HEK293 (cell line): Measurements from ENCODE around the gene DYNLT2.
A peak's percentile ranks its signal among the peaks of the same experiment; 100 is the strongest.

Experiments used
- HOXA7 ChIP-seq: sonication (generic); formaldehyde crosslinking; IDR thresholded peaks from 2 replicates; pipeline ENCODE4 v1.8.1; 2022; ENCODE audit warnings: missing genetic modification reagents, borderline replicate concordance
- MYNN ChIP-seq: fragments of 450-650 bp; formaldehyde crosslinking; IDR thresholded peaks from 2 replicates; pipeline ENCODE4 v1.5.1; 2016; ENCODE audit warnings: missing biosample characterization, missing genetic modification characterization, borderline replicate concordance
- REPIN1 ChIP-seq: fragments of 450-650 bp; formaldehyde crosslinking; IDR thresholded peaks from 2 replicates; pipeline ENCODE4 v1.5.1; 2017; ENCODE audit warnings: missing biosample characterization, missing genetic modification characterization, low read depth
- SCRT2 ChIP-seq: fragments of 450-650 bp; formaldehyde crosslinking; IDR thresholded peaks from 2 replicates; pipeline ENCODE4 v1.5.1; 2016; ENCODE audit warnings: missing biosample characterization, missing genetic modification characterization
- SP2 ChIP-seq: fragments of 450-650 bp; formaldehyde crosslinking; IDR thresholded peaks from 2 replicates; pipeline ENCODE4 v1.5.1; 2016; ENCODE audit warnings: missing biosample characterization, missing genetic modification characterization
- TCF7L2 ChIP-seq: IDR thresholded peaks from 2 replicates; pipeline ENCODE4 v1.6.1; 2011; ENCODE audit warnings: low read depth, mild to moderate bottlenecking, inconsistent platforms, low read length, moderate library complexity, borderline replicate concordance
- WT1 ChIP-seq: fragments of 450-650 bp; formaldehyde crosslinking; IDR thresholded peaks from 2 replicates; pipeline ENCODE4 v1.5.1; 2016; ENCODE audit warnings: missing biosample characterization, missing genetic modification characterization
- YY1 ChIP-seq: fragments of 450-650 bp; formaldehyde crosslinking; IDR thresholded peaks from 2 replicates; pipeline ENCODE4 v1.5.1; 2018; ENCODE audit warnings: missing biosample characterization, missing genetic modification characterization
- ZBTB7A ChIP-seq: fragments of 450-650 bp; formaldehyde crosslinking; IDR thresholded peaks from 2 replicates; pipeline ENCODE4 v1.5.1; 2016; ENCODE audit warnings: low read depth, missing biosample characterization, missing genetic modification characterization
- ZBTB8A ChIP-seq: fragments of 450-650 bp; formaldehyde crosslinking; IDR thresholded peaks from 2 replicates; pipeline ENCODE4 v1.5.1; 2016; ENCODE audit warnings: missing biosample characterization, missing genetic modification characterization
- ZNF426 ChIP-seq: fragments of 450-650 bp; formaldehyde crosslinking; IDR thresholded peaks from 2 replicates; pipeline ENCODE4 v1.5.1; 2017; ENCODE audit warnings: missing biosample characterization, missing genetic modification characterization, mild to moderate bottlenecking, inconsistent platforms, moderate library complexity
- ZNF48 ChIP-seq: fragments of 450-650 bp; formaldehyde crosslinking; IDR thresholded peaks from 2 replicates; pipeline ENCODE4 v1.5.1; 2016; ENCODE audit warnings: missing biosample characterization, missing genetic modification characterization
- ZNF561 ChIP-seq: fragments of 450-650 bp; IDR thresholded peaks from 2 replicates; pipeline ENCODE4 v1.5.1; 2018; ENCODE audit warnings: missing biosample characterization, missing genetic modification characterization, borderline replicate concordance
- ZNF629 ChIP-seq: fragments of 450-650 bp; formaldehyde crosslinking; IDR thresholded peaks from 2 replicates; pipeline ENCODE4 v1.5.1; 2017; ENCODE audit warnings: missing biosample characterization, missing genetic modification characterization
- ZNF670 ChIP-seq: fragments of 450-650 bp; formaldehyde crosslinking; IDR thresholded peaks from 2 replicates; pipeline ENCODE4 v1.5.1; 2016; ENCODE audit warnings: missing biosample characterization, missing genetic modification characterization, low read depth
- ZNF701 ChIP-seq: fragments of 450-650 bp; formaldehyde crosslinking; IDR thresholded peaks from 2 replicates; pipeline ENCODE4 v1.5.1; 2016; ENCODE audit warnings: missing biosample characterization, missing genetic modification characterization
- ZNF792 ChIP-seq: fragments of 450-650 bp; formaldehyde crosslinking; IDR thresholded peaks from 2 replicates; pipeline ENCODE4 v1.5.1; 2016; ENCODE audit warnings: missing biosample characterization, missing genetic modification characterization
- TF ChIP-seq, protein P1 (sequence below): fragments of 450-650 bp; formaldehyde crosslinking; IDR thresholded peaks from 2 replicates; pipeline ENCODE4 v1.5.1; 2017; ENCODE audit warnings: missing biosample characterization, missing genetic modification characterization
- TF ChIP-seq, protein P2 (sequence below): fragments of 450-650 bp; formaldehyde crosslinking; IDR thresholded peaks from 2 replicates; pipeline ENCODE4 v1.5.1; 2016; ENCODE audit warnings: missing biosample characterization, missing genetic modification characterization
- TF ChIP-seq, protein P3 (sequence below): sonication (generic); formaldehyde crosslinking; IDR thresholded peaks from 2 replicates; pipeline ENCODE4 v1.8.1; 2022; ENCODE audit warnings: mild to moderate bottlenecking, moderate library complexity, missing genetic modification reagents
- TF ChIP-seq, protein P4 (sequence below): fragments of 450-650 bp; formaldehyde crosslinking; IDR thresholded peaks from 2 replicates; pipeline ENCODE4 v1.5.1; 2016; ENCODE audit warnings: missing biosample characterization, missing genetic modification characterization
- TF ChIP-seq, protein P5 (sequence below): fragments of 450-650 bp; formaldehyde crosslinking; IDR thresholded peaks from 2 replicates; pipeline ENCODE4 v1.5.1; 2016; ENCODE audit warnings: missing biosample characterization, missing genetic modification characterization
- TF ChIP-seq, protein P6 (sequence below): fragments of 450-650 bp; formaldehyde crosslinking; IDR thresholded peaks from 2 replicates; pipeline ENCODE4 v1.5.1; 2016; ENCODE audit warnings: missing biosample characterization, missing genetic modification characterization, borderline replicate concordance

DYNLT2 gene

DNA sequence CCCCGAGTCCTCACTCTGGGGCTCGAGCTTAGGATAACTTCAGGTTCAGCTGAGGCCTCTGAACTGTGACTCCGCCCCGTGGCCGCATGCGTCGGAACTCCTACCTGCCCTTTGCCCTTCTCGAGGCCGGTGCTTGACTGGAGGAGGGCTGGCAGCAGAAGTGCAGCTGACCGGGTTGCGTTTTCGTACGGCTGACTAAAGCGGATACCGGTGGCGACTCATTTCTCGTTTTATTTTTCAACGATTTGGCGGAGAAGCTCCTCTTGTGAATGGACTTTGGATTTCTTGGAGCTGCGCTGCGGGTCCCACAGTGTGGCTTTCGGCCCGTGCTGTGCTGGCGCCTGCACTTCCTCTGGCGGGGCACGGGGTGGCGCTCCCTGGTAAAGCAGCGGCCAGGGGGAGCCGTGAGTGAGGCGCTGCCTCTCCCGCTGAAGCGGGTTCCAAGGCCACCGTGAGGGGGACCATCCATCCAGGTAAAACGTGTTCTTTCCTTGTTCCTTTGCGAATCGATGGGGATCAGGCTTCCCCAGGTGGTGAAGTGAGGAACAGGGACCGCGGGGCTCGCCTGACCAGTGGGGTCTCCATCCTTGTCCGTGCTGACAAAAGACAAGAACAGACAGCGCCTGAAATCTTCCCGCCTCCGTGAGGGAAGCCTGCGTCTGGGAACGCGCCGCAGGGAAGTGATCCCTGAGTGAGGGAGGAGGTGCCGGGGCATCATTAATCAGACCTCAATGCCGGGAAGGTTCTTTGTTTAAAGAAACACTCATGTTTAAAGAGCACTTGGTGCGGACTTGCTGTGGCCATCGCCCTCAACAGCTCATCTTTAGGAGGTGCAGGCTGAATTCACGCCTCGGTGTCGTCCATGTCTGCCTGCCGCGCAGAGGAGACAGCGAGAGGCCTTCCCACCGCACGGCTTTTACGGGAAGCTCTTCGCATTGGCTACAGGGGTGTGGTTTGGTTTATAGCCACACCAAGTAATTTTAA, 38.9 kb upstream of the DYNLT2 start (continued):
- TF ChIP-seq, protein P1, sequence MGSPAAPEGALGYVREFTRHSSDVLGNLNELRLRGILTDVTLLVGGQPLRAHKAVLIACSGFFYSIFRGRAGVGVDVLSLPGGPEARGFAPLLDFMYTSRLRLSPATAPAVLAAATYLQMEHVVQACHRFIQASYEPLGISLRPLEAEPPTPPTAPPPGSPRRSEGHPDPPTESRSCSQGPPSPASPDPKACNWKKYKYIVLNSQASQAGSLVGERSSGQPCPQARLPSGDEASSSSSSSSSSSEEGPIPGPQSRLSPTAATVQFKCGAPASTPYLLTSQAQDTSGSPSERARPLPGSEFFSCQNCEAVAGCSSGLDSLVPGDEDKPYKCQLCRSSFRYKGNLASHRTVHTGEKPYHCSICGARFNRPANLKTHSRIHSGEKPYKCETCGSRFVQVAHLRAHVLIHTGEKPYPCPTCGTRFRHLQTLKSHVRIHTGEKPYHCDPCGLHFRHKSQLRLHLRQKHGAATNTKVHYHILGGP: no peak
- peak; percentile 45; the same call in 1 of the 2 replicates for TF ChIP-seq ZNF629 (tag by site-specific recombination)
- TF ChIP-seq, protein P2, sequence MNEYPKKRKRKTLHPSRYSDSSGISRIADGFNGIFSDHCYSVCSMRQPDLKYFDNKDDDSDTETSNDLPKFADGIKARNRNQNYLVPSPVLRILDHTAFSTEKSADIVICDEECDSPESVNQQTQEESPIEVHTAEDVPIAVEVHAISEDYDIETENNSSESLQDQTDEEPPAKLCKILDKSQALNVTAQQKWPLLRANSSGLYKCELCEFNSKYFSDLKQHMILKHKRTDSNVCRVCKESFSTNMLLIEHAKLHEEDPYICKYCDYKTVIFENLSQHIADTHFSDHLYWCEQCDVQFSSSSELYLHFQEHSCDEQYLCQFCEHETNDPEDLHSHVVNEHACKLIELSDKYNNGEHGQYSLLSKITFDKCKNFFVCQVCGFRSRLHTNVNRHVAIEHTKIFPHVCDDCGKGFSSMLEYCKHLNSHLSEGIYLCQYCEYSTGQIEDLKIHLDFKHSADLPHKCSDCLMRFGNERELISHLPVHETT (tag by site-specific recombination): peak; percentile 60; the same call in 1 of the 2 replicates
- no peak for TF ChIP-seq REPIN1
- TF ChIP-seq ZBTB7A (tag by site-specific recombination): no peak; the same call in 1 of the 2 replicates
- TF ChIP-seq, protein P3, sequence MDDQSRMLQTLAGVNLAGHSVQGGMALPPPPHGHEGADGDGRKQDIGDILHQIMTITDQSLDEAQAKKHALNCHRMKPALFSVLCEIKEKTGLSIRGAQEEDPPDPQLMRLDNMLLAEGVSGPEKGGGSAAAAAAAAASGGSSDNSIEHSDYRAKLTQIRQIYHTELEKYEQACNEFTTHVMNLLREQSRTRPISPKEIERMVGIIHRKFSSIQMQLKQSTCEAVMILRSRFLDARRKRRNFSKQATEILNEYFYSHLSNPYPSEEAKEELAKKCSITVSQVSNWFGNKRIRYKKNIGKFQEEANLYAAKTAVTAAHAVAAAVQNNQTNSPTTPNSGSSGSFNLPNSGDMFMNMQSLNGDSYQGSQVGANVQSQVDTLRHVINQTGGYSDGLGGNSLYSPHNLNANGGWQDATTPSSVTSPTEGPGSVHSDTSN (CRISPR knock-in tag): 0 out of 2 replicates have a peak, but pooled peaks have one; percentile 23
- 0 out of 2 replicates have a peak, but pooled peaks have one; percentile 19 for TF ChIP-seq ZNF561 (tag by site-specific recombination)
- TF ChIP-seq ZBTB8A: peak; percentile 28; the same call in 1 of the 2 replicates
- TF ChIP-seq ZNF701: no peak
- TF ChIP-seq HOXA7 (CRISPR knock-in tag): no peak
- TF ChIP-seq YY1 (tag by site-specific recombination): no peak
- no peak for TF ChIP-seq MYNN (tag by site-specific recombination)
- TF ChIP-seq, protein P4, sequence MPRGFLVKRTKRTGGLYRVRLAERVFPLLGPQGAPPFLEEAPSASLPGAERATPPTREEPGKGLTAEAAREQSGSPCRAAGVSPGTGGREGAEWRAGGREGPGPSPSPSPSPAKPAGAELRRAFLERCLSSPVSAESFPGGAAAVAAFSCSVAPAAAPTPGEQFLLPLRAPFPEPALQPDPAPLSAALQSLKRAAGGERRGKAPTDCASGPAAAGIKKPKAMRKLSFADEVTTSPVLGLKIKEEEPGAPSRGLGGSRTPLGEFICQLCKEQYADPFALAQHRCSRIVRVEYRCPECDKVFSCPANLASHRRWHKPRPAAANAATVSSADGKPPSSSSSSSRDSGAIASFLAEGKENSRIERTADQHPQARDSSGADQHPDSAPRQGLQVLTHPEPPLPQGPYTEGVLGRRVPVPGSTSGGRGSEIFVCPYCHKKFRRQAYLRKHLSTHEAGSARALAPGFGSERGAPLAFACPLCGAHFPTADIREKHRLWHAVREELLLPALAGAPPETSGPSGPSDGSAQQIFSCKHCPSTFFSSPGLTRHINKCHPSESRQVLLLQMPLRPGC (tag by site-specific recombination): 0 out of 2 replicates have a peak, but pooled peaks have one; percentile 14
- no peak for TF ChIP-seq WT1
- TF ChIP-seq SCRT2 (tag by site-specific recombination): 0 out of 2 replicates have a peak, but pooled peaks have one; percentile 27
- no peak for TF ChIP-seq ZNF670 (tag by site-specific recombination)
- no peak for TF ChIP-seq TCF7L2
- peak; percentile 42; the same call in 1 of the 2 replicates for TF ChIP-seq SP2 (tag by site-specific recombination)
- TF ChIP-seq ZNF792 (tag by site-specific recombination): no peak
- TF ChIP-seq, protein P5, sequence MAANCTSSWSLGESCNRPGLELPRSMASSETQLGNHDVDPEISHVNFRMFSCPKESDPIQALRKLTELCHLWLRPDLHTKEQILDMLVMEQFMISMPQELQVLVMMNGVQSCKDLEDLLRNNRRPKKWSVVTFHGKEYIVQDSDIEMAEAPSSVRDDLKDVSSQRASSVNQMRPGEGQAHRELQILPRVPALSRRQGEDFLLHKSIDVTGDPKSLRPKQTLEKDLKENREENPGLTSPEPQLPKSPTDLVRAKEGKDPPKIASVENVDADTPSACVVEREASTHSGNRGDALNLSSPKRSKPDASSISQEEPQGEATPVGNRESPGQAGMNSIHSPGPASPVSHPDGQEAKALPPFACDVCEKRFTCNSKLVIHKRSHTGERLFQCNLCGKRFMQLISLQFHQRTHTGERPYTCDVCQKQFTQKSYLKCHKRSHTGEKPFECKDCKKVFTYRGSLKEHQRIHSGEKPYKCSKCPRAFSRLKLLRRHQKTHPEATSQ (tag by site-specific recombination): no peak
- TF ChIP-seq, protein P6, sequence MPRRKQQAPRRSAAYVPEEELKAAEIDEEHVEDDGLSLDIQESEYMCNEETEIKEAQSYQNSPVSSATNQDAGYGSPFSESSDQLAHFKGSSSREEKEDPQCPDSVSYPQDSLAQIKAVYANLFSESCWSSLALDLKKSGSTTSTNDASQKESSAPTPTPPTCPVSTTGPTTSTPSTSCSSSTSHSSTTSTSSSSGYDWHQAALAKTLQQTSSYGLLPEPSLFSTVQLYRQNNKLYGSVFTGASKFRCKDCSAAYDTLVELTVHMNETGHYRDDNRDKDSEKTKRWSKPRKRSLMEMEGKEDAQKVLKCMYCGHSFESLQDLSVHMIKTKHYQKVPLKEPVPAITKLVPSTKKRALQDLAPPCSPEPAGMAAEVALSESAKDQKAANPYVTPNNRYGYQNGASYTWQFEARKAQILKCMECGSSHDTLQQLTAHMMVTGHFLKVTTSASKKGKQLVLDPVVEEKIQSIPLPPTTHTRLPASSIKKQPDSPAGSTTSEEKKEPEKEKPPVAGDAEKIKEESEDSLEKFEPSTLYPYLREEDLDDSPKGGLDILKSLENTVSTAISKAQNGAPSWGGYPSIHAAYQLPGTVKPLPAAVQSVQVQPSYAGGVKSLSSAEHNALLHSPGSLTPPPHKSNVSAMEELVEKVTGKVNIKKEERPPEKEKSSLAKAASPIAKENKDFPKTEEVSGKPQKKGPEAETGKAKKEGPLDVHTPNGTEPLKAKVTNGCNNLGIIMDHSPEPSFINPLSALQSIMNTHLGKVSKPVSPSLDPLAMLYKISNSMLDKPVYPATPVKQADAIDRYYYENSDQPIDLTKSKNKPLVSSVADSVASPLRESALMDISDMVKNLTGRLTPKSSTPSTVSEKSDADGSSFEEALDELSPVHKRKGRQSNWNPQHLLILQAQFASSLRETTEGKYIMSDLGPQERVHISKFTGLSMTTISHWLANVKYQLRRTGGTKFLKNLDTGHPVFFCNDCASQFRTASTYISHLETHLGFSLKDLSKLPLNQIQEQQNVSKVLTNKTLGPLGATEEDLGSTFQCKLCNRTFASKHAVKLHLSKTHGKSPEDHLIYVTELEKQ (tag by site-specific recombination): no peak
- TF ChIP-seq ZNF48 (tag by site-specific recombination): no peak
- no peak for TF ChIP-seq ZNF426
